ENCODE data around the gene ZP3.
"Not testable (repeated sequence)": the region's sequence is repeated elsewhere in the genome, so short reads cannot be mapped to it uniquely, and the experiment has no call there.

ZP3 gene

DNA sequence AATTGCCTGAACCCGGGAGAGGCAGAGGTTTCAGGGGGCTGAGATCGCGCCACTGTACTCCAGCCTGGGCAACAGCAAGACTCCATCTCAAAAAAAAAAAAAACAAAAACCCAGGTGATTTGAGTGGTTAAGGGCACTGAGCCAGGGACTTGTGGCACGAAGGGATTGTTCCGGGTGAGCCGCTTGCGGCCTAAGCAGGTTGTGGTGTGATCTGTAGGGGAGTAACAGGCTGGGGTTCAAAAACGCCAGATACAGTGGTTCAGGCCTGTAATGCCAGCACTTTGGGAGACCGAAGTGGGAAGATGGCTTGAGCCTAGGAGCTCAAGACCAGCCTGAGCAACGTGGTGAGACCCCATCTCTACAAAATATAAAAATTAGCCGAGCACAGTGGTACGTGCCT lies 19.1 kb downstream of the ZP3 start:
- DNase-seq: not testable (repeated sequence)

DNA sequence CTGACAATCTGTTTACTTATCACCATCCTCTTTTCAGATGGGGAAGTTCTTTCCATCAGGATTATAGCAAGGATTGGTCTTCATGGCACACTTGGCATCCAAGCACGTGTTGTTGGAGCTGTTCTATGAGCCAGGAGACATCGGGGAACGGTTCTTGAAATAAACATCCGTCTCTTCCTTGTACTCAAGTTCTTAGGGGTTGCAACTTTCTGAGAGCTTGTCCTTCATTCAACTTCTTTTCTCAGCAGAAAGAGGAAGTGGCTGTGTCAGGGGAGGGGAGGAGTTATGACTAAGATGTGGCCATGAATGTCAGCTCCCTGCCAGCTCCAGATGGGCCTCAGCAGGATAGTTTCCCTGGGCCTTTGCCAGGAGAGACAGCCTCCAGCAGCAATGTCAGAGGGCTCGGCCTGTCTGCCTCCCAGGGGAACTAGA lies 20.8 kb downstream of the ZP3 start:
- peak; percentile 39 for DNase-seq

DNA sequence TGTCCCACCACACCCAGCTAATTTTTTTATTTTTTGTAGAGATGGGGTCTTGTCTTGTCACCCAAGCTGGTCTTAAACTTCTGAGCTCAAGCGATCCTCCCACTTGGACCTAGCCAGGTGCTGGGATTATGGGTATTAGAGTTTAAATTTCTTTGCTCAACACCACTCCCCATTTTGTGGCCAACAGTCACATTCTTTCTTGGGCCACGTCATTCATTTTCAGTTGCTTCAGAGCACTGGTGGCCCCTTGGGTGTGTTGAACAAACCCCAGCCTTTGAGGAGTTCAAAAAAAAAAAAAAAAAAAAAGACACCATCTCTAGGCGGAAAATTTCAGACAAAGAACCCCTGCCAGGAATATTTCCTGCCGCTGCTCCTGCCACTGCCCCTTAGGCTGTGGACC lies 32.3 kb downstream of the ZP3 start:
- not testable (repeated sequence) for DNase-seq

DNA sequence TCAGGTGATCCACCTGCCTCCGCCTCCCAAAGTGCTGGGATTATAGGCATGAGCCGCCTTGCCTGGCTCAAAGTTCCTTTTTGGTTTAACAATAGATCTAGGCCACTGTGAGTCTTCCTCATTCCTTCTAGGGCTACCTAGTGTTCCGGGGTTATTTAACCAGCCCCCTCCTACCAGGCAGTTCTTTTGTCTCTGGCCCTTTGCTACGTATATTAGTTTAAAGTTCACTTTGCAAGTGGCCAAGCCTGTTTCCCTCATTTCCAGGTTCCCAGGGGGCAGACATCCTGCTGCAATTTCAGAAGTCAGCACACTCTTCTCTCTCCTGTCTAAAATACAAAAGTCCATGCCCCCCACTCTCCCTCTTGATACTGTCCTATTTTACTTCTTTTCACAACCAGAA lies 33.8 kb downstream of the ZP3 start:
- not testable (repeated sequence) for DNase-seq

DNA sequence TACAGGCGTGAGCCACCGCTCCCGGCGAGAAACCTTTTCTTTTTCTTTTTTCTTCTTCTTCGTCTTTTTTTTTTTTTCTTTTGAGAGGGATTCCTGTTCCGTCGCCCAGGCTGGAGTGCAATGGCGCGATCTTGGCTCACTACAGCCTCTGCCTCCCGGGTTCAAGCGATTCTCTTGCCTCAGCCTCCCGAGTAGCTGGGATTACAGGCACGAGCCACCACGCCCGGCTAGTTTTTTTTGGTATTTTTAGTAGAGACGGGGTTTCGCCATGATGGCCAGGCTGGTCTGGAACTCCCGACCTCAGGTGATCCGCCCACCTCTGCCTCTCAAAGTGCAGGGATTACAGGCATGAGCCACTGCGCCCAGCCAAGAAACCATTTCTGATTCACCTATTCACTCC lies 36.0 kb downstream of the ZP3 start:
- not testable (repeated sequence) for DNase-seq

DNA sequence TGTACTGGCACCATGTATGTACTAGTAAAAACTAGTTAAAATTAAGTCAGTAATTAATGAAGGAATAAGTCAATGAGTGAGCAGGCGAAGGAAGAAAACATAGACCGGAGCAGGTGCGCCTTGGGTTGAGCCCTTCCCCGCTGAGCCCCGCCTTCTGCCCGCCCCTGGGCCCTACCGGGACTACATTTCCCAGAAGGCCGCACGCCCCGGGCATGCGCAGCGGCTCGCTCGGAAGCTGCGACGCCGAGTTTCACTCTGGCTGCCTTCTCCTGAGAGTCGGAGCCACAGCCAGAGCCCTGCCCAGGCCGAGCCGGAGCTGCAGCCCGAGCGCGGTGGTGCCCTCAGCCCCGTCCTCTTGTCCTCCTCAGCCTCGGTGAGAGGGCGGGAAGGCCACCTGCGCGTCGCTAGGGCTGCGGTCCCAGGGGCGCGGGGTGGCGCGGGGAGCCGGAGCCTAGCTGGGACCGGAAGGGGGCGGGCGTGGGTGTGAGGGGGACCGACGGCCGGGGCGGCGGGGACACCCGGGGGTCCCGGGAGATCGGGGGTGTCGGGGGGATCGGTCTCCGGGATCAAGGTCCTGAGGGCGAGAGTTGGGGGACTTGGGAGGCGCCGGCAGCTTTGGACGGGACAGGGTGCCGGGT lies 36.8 kb downstream of the ZP3 start, which contains the start of gene DTX2:
Gene DTX2, plus strand, starts transcription at position 246 of the 638 bp plus-strand sequence. CDS start 18,801 bp downstream, outside the sequence.
- DNase-seq: not testable (repeated sequence)

DNA sequence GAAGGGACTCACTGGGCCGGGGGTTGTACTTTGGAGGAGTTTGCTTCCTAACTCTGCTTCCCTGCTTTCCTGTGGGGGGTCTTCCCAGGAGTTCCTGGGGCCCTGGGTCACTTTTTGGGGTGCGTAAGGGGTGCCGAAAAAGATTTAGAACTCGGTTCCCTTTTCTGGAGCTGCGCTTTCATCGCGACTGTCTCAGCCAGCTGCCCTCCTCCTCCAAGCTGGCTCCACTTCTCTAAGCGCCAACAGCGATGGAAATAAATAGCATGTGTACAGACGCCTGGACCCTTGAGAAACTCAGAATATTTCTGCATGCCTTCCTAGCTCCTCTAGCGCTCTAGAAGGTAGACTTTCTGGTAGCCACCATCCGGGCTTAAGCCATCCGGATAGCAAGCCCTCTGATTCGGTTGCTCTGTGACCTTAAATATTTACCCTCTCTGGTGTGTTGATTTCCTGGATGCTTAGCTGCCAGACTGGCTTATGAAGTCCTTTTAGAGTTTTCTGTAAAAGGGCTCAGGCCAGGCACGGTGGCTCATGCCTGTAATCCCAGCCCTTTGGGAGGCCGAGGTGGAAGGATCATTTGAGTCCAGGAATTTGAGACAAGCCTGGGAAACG lies 37.6 kb downstream of the ZP3 start:
- DNase-seq: not testable (repeated sequence)

DNA sequence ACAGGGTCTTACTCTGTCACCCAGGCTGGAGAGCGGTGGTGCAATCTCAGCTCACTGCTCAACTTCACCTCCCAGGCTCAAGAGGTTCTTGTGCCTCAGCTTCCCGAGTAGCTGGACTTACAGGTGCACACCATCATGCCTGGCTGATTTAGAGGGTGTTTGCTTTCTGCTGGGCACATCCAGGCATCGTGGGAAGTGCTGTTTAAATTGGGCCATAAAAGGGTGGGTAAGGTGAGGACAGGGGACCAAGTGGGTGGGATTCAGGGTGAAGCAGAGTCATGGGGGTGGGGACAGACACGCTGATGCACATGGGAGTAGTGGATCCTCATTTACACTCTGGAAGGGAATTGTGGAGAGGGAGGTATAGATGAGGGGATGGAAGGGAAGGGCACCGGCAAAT lies 40.2 kb downstream of the ZP3 start:
- not testable (repeated sequence) for DNase-seq

DNA sequence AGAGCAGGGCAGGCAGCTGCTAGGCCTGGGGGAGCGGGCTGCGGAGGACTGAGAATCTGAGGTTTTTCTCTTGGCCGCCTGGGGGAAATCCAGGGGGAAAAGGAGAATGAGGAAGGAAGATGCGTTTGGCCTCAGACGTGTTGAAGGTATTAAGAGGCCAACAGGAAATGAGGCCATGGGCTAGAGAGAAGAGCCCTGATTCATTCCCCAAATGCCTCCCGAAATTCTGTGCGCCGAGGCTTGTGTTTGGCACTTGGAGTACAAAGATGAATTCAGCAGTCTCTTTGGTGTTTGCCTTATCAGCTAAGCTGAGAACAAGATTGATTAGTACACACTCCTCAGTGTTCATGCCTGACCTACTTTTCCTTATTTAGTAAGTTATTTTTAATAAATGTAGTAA lies 41.2 kb downstream of the ZP3 start:
- DNase-seq: not testable (repeated sequence)

DNA sequence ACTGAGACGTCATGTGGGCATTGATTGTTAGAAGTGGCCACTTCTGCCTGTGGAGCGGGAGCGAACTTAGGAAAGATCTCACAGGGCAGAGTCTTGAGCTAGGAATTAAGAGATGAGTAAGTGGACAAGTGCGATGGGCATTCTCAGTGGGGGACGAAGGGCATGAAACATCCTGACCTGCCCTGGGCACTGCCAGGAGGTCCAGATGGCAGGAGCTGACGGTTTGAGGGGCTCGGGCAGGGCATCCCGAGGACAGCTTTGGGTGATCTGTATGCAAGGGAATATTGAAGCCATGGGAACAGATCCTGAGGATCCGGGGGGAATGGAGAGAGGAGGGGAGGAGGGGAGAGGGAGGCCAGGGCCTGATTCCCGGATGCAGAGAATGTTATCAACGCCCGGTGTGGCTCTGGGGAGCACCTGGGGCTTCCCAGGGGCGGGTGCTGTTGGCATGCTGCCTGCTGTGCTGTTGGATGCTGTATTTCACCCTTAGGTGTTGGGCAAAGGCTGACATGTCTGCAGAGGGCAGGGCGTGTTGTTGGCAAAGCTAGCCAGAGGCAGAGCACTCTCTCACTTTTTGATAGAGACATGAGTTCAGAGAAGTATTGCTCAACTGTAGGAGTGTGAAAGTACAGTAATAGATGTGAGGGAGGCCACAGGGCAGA lies 43.1 kb downstream of the ZP3 start:
- DNase-seq: not testable (repeated sequence)

DNA sequence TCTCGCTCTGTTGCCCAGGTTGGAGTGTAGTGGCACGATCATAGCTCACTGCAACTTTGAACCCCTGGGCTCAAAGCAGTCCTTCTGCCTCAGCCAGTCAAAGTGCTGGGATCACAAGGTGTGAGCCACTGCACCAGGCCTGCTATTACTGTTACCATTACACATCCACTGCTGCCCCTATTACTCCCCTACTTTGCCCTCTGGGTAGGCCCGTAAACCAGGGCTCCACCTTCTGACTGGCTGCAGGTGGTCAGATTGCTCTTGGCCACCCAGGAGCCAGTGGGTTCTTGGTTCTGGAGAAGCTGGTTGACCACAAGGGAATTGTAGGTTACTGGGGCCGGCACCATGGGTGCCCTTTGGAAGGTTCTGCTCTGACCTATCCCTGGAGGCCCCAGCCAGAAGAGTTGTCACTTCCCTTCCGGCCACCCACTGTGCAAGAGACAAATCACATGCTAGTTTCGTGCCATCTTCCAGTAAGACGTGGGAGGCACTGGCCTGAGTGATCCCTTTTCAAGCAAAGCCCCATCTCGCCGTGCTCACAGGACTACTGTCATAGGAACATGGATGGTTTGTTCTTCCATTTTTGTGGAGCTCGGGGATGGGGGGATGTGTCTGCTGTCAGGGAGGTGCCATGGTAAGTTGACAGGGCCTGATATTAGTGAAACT lies 46.9 kb downstream of the ZP3 start:
- DNase-seq: not testable (repeated sequence)

DNA sequence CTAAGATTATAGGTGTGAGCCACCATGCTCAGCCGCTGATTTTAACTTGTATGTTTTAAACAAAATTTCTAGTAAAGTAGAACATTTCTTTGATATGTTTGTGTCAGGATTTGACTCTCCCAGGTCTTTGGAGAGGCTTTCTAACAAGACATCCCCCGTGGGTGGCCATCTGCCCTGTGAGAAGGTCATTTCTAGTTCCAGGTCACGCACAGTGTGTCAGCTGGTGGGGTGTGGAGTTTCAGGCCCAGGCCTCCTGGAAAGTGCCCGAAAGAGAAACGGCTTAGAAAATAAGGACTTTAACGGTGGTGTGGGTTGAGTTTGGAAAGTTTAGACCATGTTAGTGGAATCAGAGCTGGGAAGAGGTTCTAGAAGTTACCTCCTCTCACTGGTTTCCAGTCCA lies 48.3 kb downstream of the ZP3 start:
- not testable (repeated sequence) for DNase-seq

DNA sequence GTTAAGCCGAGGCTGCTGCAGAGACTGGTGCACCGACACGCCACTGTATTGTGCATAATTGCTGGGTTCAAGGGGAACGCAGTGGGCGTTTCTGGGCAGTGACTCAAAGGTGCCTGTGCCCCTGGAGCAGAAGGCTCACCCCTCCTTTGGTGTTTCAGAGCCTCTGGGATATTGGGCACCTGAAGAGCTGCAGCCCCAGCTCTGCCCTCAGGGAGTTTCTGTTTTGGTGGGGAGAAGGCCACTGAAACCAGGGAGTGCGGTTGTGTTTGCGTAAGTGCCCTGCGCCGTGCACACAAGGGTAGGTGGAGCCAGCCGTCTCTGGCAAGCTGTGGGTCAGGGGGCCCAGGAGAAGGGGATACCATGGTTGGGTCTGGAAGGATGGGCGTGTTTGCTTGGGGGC lies 51.5 kb downstream of the ZP3 start:
- not testable (repeated sequence) for DNase-seq

DNA sequence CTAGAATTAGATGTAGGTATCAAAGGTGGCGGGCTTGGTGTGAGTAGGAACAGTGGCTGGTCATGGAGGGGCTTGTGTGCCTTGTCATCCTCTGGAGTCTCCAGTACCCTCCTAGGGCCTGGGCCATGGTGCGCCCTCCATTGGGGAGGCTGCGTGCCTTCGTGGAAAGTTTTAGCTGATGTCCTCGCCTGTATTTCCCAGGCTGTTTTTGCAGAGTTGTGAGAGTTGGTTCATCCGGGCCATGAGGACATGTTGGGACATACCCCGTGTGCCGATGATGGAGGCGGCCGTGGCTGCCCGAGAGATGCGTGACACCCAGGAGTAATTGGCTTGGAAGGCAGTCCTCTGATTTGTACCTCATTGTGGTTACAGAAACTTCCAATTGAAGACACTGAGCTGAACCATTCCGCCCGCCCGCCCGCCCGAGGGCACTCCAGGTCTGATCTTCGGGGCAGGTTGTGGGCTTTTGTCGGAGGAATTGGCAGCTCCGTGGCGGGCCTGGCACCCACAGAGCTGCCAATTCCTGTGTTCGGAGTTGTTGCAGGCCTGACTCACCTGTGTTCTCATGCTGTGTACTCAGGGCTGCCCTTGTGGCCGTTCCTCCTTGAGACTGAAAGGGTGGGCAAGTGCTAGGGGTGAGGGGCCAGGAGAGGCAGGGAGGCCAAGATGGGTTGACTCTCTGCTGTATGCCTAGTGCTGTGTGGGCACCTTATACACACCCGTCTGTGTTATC lies 52.2 kb downstream of the ZP3 start:
- not testable (repeated sequence) for DNase-seq

DNA sequence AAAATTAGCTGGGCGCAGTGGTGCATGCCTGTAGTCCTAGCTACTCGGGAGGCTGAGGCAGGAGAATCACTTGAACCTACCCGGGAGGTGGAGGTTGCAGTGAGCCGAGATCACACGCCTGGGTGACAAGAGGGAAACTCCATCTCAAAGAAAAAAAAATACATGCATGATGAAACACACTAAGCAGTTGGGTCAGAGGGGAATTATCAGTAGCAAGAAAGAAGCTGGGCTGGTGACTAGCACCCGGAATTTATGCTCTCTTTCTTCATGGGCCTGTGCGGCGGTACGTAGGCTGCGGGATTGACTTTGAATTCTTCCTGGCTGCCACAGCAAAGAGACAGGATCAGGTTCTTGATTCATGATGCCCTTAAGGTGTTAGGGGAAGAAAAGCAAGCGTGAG lies 54.9 kb downstream of the ZP3 start:
- not testable (repeated sequence) for DNase-seq

DNA sequence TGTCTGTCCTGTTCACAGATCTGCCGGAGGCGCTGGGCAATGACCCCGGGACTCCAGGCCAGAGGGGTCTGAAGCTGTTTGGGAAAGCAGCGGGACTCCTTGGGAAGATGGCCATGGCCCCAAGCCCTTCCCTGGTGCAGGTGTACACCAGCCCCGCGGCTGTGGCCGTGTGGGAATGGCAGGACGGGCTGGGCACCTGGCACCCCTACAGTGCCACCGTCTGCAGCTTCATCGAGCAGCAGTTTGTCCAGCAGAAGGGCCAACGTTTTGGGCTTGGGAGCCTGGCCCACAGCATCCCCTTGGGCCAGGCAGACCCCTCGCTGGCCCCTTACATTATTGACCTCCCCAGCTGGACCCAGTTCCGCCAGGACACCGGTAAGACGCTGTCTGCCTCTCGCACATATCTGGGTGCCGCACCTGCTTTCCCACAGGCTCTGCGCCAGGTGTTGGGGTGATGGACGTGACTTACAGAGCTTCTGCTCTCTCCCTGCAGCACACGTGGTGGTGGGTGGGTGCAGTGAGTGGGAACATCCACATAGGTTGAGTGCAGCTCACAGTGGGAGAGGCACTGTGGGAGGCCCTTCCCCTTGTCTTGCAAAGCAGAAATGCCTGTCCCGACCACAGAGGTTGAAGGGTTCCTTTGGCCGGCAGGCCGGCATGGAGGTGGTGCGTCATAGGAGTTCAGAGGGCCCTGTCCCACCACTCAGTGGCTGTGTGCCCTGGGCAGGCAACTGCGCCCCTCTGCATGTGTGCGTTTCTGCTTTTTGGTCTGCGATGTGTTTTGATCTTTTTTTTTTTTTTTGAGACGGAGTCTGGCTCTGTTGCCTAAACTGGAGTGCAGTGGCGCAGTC lies 55.9 kb downstream of the ZP3 start:
- not testable (repeated sequence) for DNase-seq

DNA sequence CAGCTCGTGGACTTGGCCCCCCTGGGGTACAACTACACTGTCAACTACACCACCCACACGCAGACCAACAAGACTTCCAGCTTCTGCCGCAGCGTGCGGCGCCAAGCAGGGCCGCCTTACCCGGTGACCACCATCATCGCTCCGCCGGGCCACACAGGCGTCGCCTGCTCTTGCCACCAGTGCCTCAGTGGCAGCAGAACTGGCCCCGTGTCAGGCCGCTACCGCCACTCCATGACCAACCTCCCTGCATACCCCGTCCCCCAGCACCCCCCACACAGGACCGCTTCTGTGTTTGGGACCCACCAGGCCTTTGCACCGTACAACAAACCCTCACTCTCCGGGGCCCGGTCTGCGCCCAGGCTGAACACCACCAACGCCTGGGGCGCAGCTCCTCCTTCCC lies 57.9 kb downstream of the ZP3 start:
- DNase-seq: not testable (repeated sequence)

DNA sequence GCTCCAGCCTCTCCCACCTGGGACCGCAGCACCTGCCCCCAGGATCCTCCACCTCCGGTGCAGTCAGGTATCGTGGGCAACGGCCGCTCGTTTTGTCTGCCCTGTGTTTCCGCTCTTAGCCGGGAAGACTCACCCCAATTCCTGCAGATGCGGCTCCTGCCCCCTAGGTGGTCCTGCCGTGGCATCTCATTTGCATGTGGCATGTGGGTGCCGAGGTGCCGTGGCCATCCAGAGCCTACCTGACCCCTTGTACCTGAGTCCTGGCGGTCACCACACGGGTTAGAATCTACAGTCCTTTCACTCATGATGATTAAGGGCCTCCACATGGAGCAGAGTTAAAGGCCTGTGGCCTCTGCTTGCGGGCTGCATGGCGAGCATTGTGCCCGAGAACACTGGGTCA lies 58.3 kb downstream of the ZP3 start:
- DNase-seq: not testable (repeated sequence)

DNA sequence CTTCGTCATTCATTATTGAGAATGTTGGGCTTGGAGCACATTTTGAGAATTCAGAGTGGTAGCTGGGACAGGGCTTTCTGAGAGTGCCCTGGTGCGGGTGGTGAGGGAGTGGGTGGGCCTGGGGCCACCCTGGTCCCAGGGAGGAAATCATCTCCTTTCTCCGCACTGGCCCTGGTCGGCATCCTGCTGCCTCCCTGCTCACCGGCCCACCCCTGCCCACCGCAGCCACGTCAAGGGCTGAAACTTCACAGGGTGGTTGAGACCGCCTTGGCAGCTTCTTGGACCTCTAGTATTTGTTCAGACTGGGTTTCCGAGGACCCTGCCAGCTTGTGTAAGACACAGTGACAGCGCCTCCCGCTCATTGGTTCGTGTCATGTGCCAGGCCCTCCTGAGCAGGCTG lies 59.7 kb downstream of the ZP3 start:
- not testable (repeated sequence) for DNase-seq

DNA sequence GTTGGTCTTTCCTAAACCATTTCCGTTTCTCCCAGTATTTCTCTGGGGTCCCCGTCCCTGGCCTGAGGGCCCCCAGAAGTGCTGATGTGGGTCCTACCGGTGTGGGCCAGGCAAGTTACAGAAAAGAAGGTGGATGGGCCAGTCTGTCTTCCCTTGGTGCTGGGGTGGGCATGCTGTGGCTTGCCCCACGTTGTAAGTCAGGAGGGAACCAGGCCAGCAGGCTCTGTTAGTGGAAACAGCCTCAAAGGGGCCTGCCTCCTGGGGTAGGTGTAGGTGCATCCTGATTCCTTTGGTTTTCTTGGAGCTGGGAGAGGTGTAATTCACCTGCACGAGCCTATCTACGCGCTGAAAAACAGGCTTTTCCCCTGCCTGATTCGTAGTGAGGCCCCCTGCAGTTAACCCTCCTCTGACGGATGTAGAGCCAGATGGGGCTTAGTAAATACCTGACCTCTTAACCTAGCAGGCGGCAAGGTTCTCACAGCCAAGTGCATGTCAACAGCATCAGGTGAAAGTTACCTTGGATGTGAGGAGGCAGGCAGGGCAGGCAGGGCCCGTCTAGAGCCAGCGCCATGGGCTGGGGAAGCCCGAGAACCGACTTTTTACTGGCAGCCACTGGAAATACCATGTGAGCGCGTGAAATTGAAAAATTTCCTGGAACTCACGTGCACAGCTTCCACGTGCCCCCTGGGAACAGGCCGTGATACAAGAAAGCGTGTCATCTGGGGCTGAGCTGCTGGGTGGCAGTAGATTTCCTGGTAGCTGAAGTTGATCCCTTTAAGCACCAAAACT lies 61.3 kb downstream of the ZP3 start:
- DNase-seq: not testable (repeated sequence)

DNA sequence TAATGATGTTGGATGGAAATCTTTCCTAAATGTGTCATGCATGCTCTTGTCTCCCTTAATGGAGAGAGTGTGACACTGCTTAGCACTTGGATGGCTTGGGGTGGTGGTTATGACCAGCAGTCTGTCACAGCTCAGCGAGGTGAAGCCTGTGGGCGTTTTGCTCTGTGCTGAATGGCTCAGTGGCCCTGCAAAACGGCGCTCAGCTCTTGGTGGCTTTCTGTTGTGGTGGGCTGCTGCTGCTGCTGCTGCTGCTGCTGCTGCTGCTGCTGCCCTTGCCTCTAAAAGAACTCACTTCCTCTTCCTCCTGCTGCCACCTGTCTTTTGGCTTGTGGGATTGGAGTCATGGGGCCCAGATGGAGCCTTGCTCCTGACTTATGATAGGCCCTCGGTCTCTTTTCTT lies 61.9 kb downstream of the ZP3 start:
- not testable (repeated sequence) for DNase-seq

All from KG1 (cell line).